IMR-90 (cell line): Measurements from ENCODE around the gene RFK. TPM values are rescaled to one million over a fixed set of nuclear protein-coding genes. Genes with fewer than 3 reads are reported as not detected.

ENCODE experiments used
- ATAC-seq: fragments of 200-7000 bp; cut with Tn5 transposase; 2 replicates; pipeline ENCODE4 v1.9.1; 2020; ENCODE audit warnings: low read depth, mild to moderate bottlenecking, moderate library complexity
- BruUV-seq: library from RNA; stranded (reverse); fragments of 400-500 nt; replicated peaks from 2 replicates; lab custom pipeline; 2021; lab: Mats Ljungman, UMichigan
- CTCF ChIA-PET: fragments of 300-600 bp; formaldehyde crosslinking; extraction: SDS; loops from one replicate; lab custom pipeline; 2021; ENCODE audit warnings: antibody characterized with exemption; lab: Yijun Ruan, JAX
- POLR2A ChIA-PET: fragments of 300-600 bp; sonication (Branson Sonifier 250); formaldehyde crosslinking; loops from one replicate; lab custom pipeline; 2022; ENCODE audit warnings: antibody characterized with exemption; ENCODE audit not compliant: unreplicated experiment; lab: Charles Lee
- DNase-seq: peaks from one replicate; pipeline ENCODE4 v3.0.0; 2013
- H2AFZ ChIP-seq: replicated peaks from 2 replicates; pipeline ENCODE3; 2013; ENCODE audit warnings: low read length, mild to moderate bottlenecking; ENCODE audit not compliant: poor library complexity
- H2AK5ac ChIP-seq: 2 replicates; pipeline ENCODE4 v1.6.1; 2013; ENCODE audit warnings: low read depth, low read length, inconsistent platforms
- H2AK9ac ChIP-seq: replicated peaks from 2 replicates; pipeline ENCODE3; 2013; ENCODE audit warnings: mild to moderate bottlenecking, low read depth, low read length, moderate library complexity; ENCODE audit not compliant: poor library complexity
- H2BK120ac ChIP-seq: 2 replicates; pipeline ENCODE4 v1.6.1; 2013; ENCODE audit warnings: low read depth, low read length, inconsistent platforms
- H2BK15ac ChIP-seq: 3 replicates; pipeline ENCODE4 v1.6.1; 2013; ENCODE audit warnings: low read depth, low read length, inconsistent platforms
- H2BK20ac ChIP-seq: 2 replicates; pipeline ENCODE4 v1.6.1; 2013; ENCODE audit warnings: low read depth, mild to moderate bottlenecking, inconsistent platforms, low read length, moderate library complexity
- H2BK5ac ChIP-seq: 2 replicates; pipeline ENCODE4 v1.6.1; 2013; ENCODE audit warnings: mild to moderate bottlenecking, low read depth, low read length, inconsistent platforms; ENCODE audit not compliant: poor library complexity, severe bottlenecking
- H3K14ac ChIP-seq: replicated peaks from 2 replicates; pipeline ENCODE4 v1.6.1; 2013; ENCODE audit warnings: low read depth, low read length, inconsistent platforms
- H3K18ac ChIP-seq: 2 replicates; pipeline ENCODE4 v1.6.1; 2013; ENCODE audit warnings: low read depth, low read length, control low read depth
- H3K23ac ChIP-seq: 2 replicates; pipeline ENCODE4 v1.6.1; 2013; ENCODE audit warnings: low read depth, low read length, inconsistent platforms
- H3K27ac ChIP-seq: 2 replicates; pipeline ENCODE4 v1.5.1; 2013; ENCODE audit warnings: mild to moderate bottlenecking, control low read depth, low read length; ENCODE audit not compliant: insufficient read depth
- H3K27me3 ChIP-seq: 2 replicates; pipeline ENCODE4 v1.6.1; 2013; ENCODE audit warnings: low read length; ENCODE audit not compliant: control insufficient read depth, insufficient read depth
- H3K36me3 ChIP-seq: 2 replicates; pipeline ENCODE4 v1.6.1; 2013; ENCODE audit warnings: low read length, mixed read lengths; ENCODE audit not compliant: control insufficient read depth, insufficient read depth
- H3K4ac ChIP-seq: 2 replicates; pipeline ENCODE4 v1.6.1; 2013; ENCODE audit warnings: low read depth, low read length, inconsistent platforms
- H3K4me1 ChIP-seq: 2 replicates; pipeline ENCODE4 v1.6.1; 2013; ENCODE audit warnings: low read length, mixed read lengths; ENCODE audit not compliant: control insufficient read depth, insufficient read depth
- H3K4me2 ChIP-seq: 2 replicates; pipeline ENCODE4 v1.6.1; 2013; ENCODE audit warnings: low read depth, mild to moderate bottlenecking, control low read depth, low read length, moderate library complexity
- H3K4me3 ChIP-seq: 2 replicates; pipeline ENCODE4 v1.5.1; 2013; ENCODE audit warnings: low read depth, mild to moderate bottlenecking, control low read depth, low read length, moderate library complexity; ENCODE audit not compliant: insufficient read depth
- H3K56ac ChIP-seq: 2 replicates; pipeline ENCODE4 v1.6.1; 2013; ENCODE audit warnings: low read length, inconsistent platforms; ENCODE audit not compliant: insufficient read depth; ENCODE audit errors: extremely low read depth
- H3K79me1 ChIP-seq, 2 experiments: 2 replicates each; pipeline ENCODE4 v1.6.1; 2013; ENCODE audit warnings: low read length in 2 of 2, inconsistent platforms in 1 of 2, low read depth in 1 of 2
- H3K9ac ChIP-seq: 2 replicates; pipeline ENCODE4 v1.6.1; 2013; ENCODE audit warnings: low read depth, low read length, control low read depth
- H3K9me1 ChIP-seq: 2 replicates; pipeline ENCODE4 v1.6.1; 2013; ENCODE audit warnings: low read length, inconsistent platforms; ENCODE audit not compliant: insufficient read depth
- H3K9me3 ChIP-seq: 2 replicates; pipeline ENCODE4 v1.6.1; 2013; ENCODE audit warnings: low read length; ENCODE audit not compliant: control insufficient read depth, insufficient read depth
- H4K20me1 ChIP-seq: 2 replicates; pipeline ENCODE4 v1.6.1; 2013; ENCODE audit warnings: low read length, inconsistent platforms; ENCODE audit not compliant: insufficient read depth
- H4K5ac ChIP-seq: 2 replicates; pipeline ENCODE4 v1.6.1; 2013; ENCODE audit warnings: mild to moderate bottlenecking, low read depth, low read length, control low read depth
- H4K8ac ChIP-seq, 2 experiments: 2 replicates each; pipeline ENCODE4 v1.6.1; 2013; ENCODE audit warnings: low read depth in 2 of 2, low read length in 2 of 2, control low read depth in 1 of 2, inconsistent platforms in 1 of 2
- H4K91ac ChIP-seq: 2 replicates; pipeline ENCODE4 v1.6.1; 2013; ENCODE audit warnings: low read depth, low read length, inconsistent platforms; ENCODE audit not compliant: insufficient read depth
- BHLHE40 ChIP-seq: fragments of 150-350 bp; IDR thresholded peaks from 2 replicates; pipeline ENCODE4 v1.6.1; 2016; ENCODE audit warnings: mild to moderate bottlenecking, low read depth, low read length
- CEBPB ChIP-seq: IDR thresholded peaks from 2 replicates; pipeline ENCODE4 v1.6.1; 2012; ENCODE audit warnings: low read depth, low read length, improper control_type of control experiment
- CHD1 ChIP-seq: IDR thresholded peaks from 2 replicates; pipeline ENCODE4 v1.6.1; 2012; ENCODE audit warnings: low read depth, low read length, improper control_type of control experiment
- CTCF ChIP-seq: conservative IDR thresholded peaks from 2 replicates; pipeline ENCODE4 v1.5.1; 2012; ENCODE audit warnings: mild to moderate bottlenecking, low read depth, low read length, improper control_type of control experiment
- ELK1 ChIP-seq: fragments of 150-350 bp; IDR thresholded peaks from 2 replicates; pipeline ENCODE4 v1.6.1; 2016; ENCODE audit warnings: low read depth, mild to moderate bottlenecking, low read length, moderate library complexity, borderline replicate concordance
- FOS ChIP-seq: fragments of 150-350 bp; IDR thresholded peaks from 2 replicates; pipeline ENCODE4 v1.6.1; 2016; ENCODE audit warnings: low read depth, low read length
- MAFK ChIP-seq: IDR thresholded peaks from 2 replicates; pipeline ENCODE4 v1.6.1; 2012; ENCODE audit warnings: low read depth, low read length, improper control_type of control experiment
- MAZ ChIP-seq: IDR thresholded peaks from 2 replicates; pipeline ENCODE4 v1.6.1; 2012; ENCODE audit warnings: low read depth, mild to moderate bottlenecking, low read length, improper control_type of control experiment, moderate library complexity, borderline replicate concordance
- MXI1 ChIP-seq: IDR thresholded peaks from 2 replicates; pipeline ENCODE4 v1.6.1; 2012; ENCODE audit warnings: low read depth, mild to moderate bottlenecking, low read length, moderate library complexity, borderline replicate concordance
- NFE2L2 ChIP-seq: fragments of 150-350 bp; IDR thresholded peaks from 2 replicates; pipeline ENCODE4 v1.6.1; 2016; ENCODE audit warnings: low read depth, mild to moderate bottlenecking, low read length
- POLR2A ChIP-seq: IDR thresholded peaks from 2 replicates; pipeline ENCODE4 v1.6.1; 2012; ENCODE audit warnings: mild to moderate bottlenecking, low read depth, low read length
- RAD21 ChIP-seq: IDR thresholded peaks from 2 replicates; pipeline ENCODE4 v1.6.1; 2012; ENCODE audit warnings: low read length, improper control_type of control experiment
- RCOR1 ChIP-seq: IDR thresholded peaks from 2 replicates; pipeline ENCODE4 v1.6.1; 2012; ENCODE audit warnings: mild to moderate bottlenecking, low read length, improper control_type of control experiment; ENCODE audit not compliant: insufficient replicate concordance
- RFX5 ChIP-seq: IDR thresholded peaks from 2 replicates; pipeline ENCODE4 v1.8.0; 2012; ENCODE audit warnings: low read depth, mild to moderate bottlenecking, low read length, moderate library complexity
- SMC3 ChIP-seq: fragments of 150-350 bp; IDR thresholded peaks from 2 replicates; pipeline ENCODE4 v1.6.1; 2016; ENCODE audit warnings: low read depth, mild to moderate bottlenecking, antibody characterized with exemption, low read length, moderate library complexity
- USF2 ChIP-seq: fragments of 150-350 bp; IDR thresholded peaks from 2 replicates; pipeline ENCODE4 v1.6.1; 2017; ENCODE audit warnings: mild to moderate bottlenecking, antibody characterized with exemption, low read length, low read depth
- WGBS, 2 experiments: methylation state at CpG; one replicate each; pipeline versions ENCODE4 v1.1.5 to v1.1.7; 2013; ENCODE audit warnings: missing lambda C conversion rate in 2 of 2; ENCODE audit not compliant: insufficient read length in 1 of 2; ENCODE audit errors: extremely low coverage in 2 of 2; 5-methylcytosine and 5-hydroxymethylcytosine counted together
- dilution Hi-C: fragments of 300-500 bp; cut with HindIII; formaldehyde crosslinking; loops from one replicate; pipeline ENCODE4 v1.14.3; 2018; ENCODE audit warnings: low sequenced_read_pairs; ENCODE audit not compliant: unreplicated experiment
- in situ Hi-C: fragments of 300-500 bp; cut with MboI; formaldehyde crosslinking; loops from 3 replicates; pipeline ENCODE4 v1.14.3; 2019; ENCODE audit warnings: low sequenced_read_pairs, inconsistent platforms, mixed read lengths
- intact Hi-C: fragments of 100-400 bp; cut with micrococcal nuclease; formaldehyde crosslinking; loops from 2 replicates; pipeline ENCODE4 v1.10.0; 2022
- polyA plus RNA-seq, 3 experiments: library from polyadenylated mRNA; depleted of rRNA; stranded (reverse); fragments of >200 nt; gene quantifications; 2 replicates each; pipeline ENCODE4 v1.2.3, GENCODE V29; 2012; ENCODE audit warnings: low replicate concordance in 1 of 3
- total RNA-seq: library from RNA; depleted of rRNA; stranded (reverse); fragments of >200 nt; gene quantifications from 2 replicates; pipeline ENCODE4 v1.2.3, GENCODE V29; 2012

The RFK gene
- total and polyA plus RNA-seq, 2 of the 4 experiments (the other 2 are of a cell fraction) = 10.3 to 13.8 TPM

- Histone ChIP-seq H2BK5ac (no peak overlapping the region), H3K27ac (no peak overlapping the region), H3K79me1 (no peaks in the 10 kb centered on the region), H4K5ac (no peak overlapping the region), H2AFZ (no peak overlapping the region), H3K18ac (no peak overlapping the region), H2BK120ac (no peak overlapping the region), H3K9me1 (no peaks in the 10 kb centered on the region; the same call in 1 of the 2 replicates), H3K4me3 (no peak overlapping the region), H3K56ac (no peak overlapping the region), H2BK20ac (no peak overlapping the region), H3K36me3 (no peaks in the 10 kb centered on the region), H4K8ac (no peak overlapping the region), H3K4ac (no peak overlapping the region), H2AK5ac (no peak overlapping the region), H3K14ac (no peak overlapping the region), H3K9ac (no peak overlapping the region), H3K23ac (no peak overlapping the region), H2AK9ac (no peak overlapping the region), H2BK15ac (no peak overlapping the region), H3K9me3 (no peaks in the 10 kb centered on the region; the same call in 1 of the 2 replicates), H3K4me1 (no peaks in the 10 kb centered on the region), H4K91ac (no peak overlapping the region), H3K4me2 (no peak overlapping the region), H3K27me3 (no peaks in the 10 kb centered on the region), H4K20me1 (no peaks in the 10 kb centered on the region)
- no TSS peak for BruUV-seq
- dilution Hi-C loops = no loop called here
- ChIA-PET CTCF (no interaction called here), POLR2A (no interaction called here)
- TF ChIP-seq SMC3 = no peak
- no peak for TF ChIP-seq FOS
- TF ChIP-seq RAD21 = no peak
- TF ChIP-seq ELK1 = no peak
- TF ChIP-seq CEBPB = no peak
- no peak for TF ChIP-seq RCOR1
- no peak for TF ChIP-seq BHLHE40
- TF ChIP-seq USF2 = no peak
- no peak for TF ChIP-seq MAZ
- TF ChIP-seq MXI1 = no peak
- no peak for TF ChIP-seq MAFK
- TF ChIP-seq RFX5 = no peak
- no peak for TF ChIP-seq NFE2L2
- no peak for TF ChIP-seq POLR2A
- no peak for TF ChIP-seq CTCF
- TF ChIP-seq CHD1 = no peak
- DNase-seq (peak; percentile 69), ATAC-seq (no peak)
- WGBS, 2 experiments = 80% methylated on average over 1 of the region's 4 CpGs; no CpG with 5 or more reads in 1 of the 2 experiments
- in situ Hi-C loops = no loop called here
- intact Hi-C loops = no loop called here
Observed at GRCh38 chr9:76414661-76415060, 20.4 kb upstream of the RFK start.
